Panc1 (cell line): ENCODE measurements around the gene GLB1L3. TPM values are rescaled to one million over a fixed set of nuclear protein-coding genes. Genes with fewer than 3 reads are reported as not detected.

Experiments used
- ATAC-seq: fragments of 200-7000 bp; cut with Tn5 transposase; 2 replicates; pipeline ENCODE4 v1.9.1; 2020; ENCODE audit warnings: mild to moderate bottlenecking, moderate library complexity
- BruUV-seq: library from RNA; stranded (reverse); fragments of 400-500 nt; replicated peaks from 2 replicates; lab custom pipeline; 2021; lab: Mats Ljungman, UMichigan
- CTCF ChIA-PET: fragments of 300-600 bp; sonication (Branson Sonifier 250); formaldehyde crosslinking; loops from one replicate; lab custom pipeline; 2022; ENCODE audit warnings: antibody characterized with exemption; lab: Charles Lee
- POLR2A ChIA-PET: fragments of 300-600 bp; sonication (Branson Sonifier 250); formaldehyde crosslinking; loops from one replicate; lab custom pipeline; 2022; ENCODE audit warnings: antibody characterized with exemption; lab: Charles Lee
- DNase-seq: peaks from one replicate; pipeline ENCODE4 v3.0.0-alpha.2; 2010; ENCODE audit warnings: low read depth, low spot score
- H3K27ac ChIP-seq: 2 replicates; pipeline ENCODE4 v1.5.1; 2011; ENCODE audit warnings: mild to moderate bottlenecking, low read length, inconsistent platforms
- H3K27me3 ChIP-seq: fragments of 200-500 bp; sonication (Bioruptor generic); 2 replicates; pipeline ENCODE4 v1.6.0; 2014; ENCODE audit warnings: low read length, inconsistent platforms; ENCODE audit not compliant: control insufficient read depth, insufficient read depth
- H3K36me3 ChIP-seq: fragments of 200-500 bp; sonication (Bioruptor generic); 2 replicates; pipeline ENCODE4 v1.5.1; 2014; ENCODE audit warnings: inconsistent platforms, mild to moderate bottlenecking, low read length, moderate library complexity; ENCODE audit not compliant: control insufficient read depth, insufficient read depth
- H3K4me1 ChIP-seq: 2 replicates; pipeline ENCODE4 v1.5.1; 2011; ENCODE audit warnings: inconsistent platforms, mild to moderate bottlenecking, low read length, moderate library complexity; ENCODE audit not compliant: control insufficient read depth, insufficient read depth
- H3K4me3 ChIP-seq, 2 experiments: 2 replicates each; pipeline ENCODE4 v1.5.1; 2011 to 2012; ENCODE audit warnings: low read depth in 2 of 2, low read length in 2 of 2, mild to moderate bottlenecking in 2 of 2, inconsistent platforms in 1 of 2, moderate library complexity in 1 of 2
- H3K9me3 ChIP-seq: fragments of 200-500 bp; sonication (Bioruptor generic); 2 replicates; pipeline ENCODE4 v1.5.1; 2014; ENCODE audit warnings: low read depth, mild to moderate bottlenecking, inconsistent platforms, low read length, moderate library complexity; ENCODE audit not compliant: control insufficient read depth, insufficient read depth
- POLR2AphosphoS5 ChIP-seq: IDR thresholded peaks from 2 replicates; pipeline ENCODE4 v1.6.1; 2012; ENCODE audit warnings: mild to moderate bottlenecking, low read depth, low read length, moderate library complexity
- SIN3A ChIP-seq: IDR thresholded peaks from 2 replicates; pipeline ENCODE4 v1.6.1; 2012; ENCODE audit warnings: low read depth, mild to moderate bottlenecking, low read length, moderate library complexity, borderline replicate concordance; ENCODE audit not compliant: insufficient read depth
- TCF7L2 ChIP-seq: IDR thresholded peaks from 2 replicates; pipeline ENCODE4 v1.6.1; 2011; ENCODE audit warnings: mild to moderate bottlenecking, low read depth, low read length, inconsistent platforms
- in situ Hi-C: cut with HindIII; loops from 2 replicates; pipeline ENCODE4 v1.10.0; 2016; ENCODE audit warnings: low sequenced_read_pairs, low pct_unique_long_range_greater_than_20kb
- intact Hi-C: fragments of 100-400 bp; cut with micrococcal nuclease; formaldehyde crosslinking; loops from one replicate; pipeline ENCODE4 v1.10.0; 2022; ENCODE audit not compliant: unreplicated experiment
- total RNA-seq: library from RNA; stranded (reverse); gene quantifications from one replicate; pipeline ENCODE4 v1.2.1, GENCODE V29; 2021; ENCODE audit not compliant: unreplicated experiment
- TF ChIP-seq, protein P1 (sequence below), 2 experiments: IDR thresholded peaks; 2 replicates each; pipeline ENCODE4 v1.6.1; 2011 to 2012; ENCODE audit warnings: low read depth in 2 of 2, control low read depth in 1 of 2, low read length in 1 of 2, mild to moderate bottlenecking in 1 of 2, moderate library complexity in 1 of 2; ENCODE audit not compliant: insufficient read depth in 1 of 2
- TF ChIP-seq, protein P2 (sequence below): fragments of 450-650 bp; IDR thresholded peaks from 2 replicates; pipeline ENCODE4 v1.5.1; 2017; ENCODE audit warnings: mild to moderate bottlenecking

The GLB1L3 gene
- total RNA-seq, 1 experiment from 2014 or later, result not detected

DNA sequence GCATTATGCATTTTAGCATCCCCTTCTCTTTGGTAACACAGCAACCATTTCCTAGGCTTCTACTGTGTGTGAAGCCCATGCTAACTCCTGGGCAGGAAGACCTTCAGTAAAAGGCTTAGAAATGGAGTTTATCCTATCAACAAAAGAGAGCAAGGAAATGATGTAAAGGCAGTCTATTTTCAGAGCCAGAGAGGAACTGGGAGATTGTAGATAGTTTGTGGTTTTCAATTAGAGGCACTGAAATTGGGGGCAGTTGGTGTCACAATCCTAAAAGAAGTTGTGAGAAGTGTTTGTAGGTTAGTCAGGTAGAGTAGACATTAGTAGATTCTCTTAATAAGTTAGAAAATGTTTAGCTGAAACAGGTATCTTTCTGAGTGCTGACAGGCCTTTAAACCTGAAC is 15.7 kb upstream of the GLB1L3 start:
- ChIA-PET CTCF (no interaction called here), POLR2A (no interaction called here)
- ATAC-seq (no peak), DNase-seq (no peak)
- no peaks in the 10 kb centered on the region for H3K9me3 ChIP-seq
- H3K4me1 ChIP-seq, result no peaks in the 10 kb centered on the region
- TF ChIP-seq SIN3A (no peak), POLR2AphosphoS5 (no peak), TCF7L2 (no peak)
- TF ChIP-seq, protein P1, sequence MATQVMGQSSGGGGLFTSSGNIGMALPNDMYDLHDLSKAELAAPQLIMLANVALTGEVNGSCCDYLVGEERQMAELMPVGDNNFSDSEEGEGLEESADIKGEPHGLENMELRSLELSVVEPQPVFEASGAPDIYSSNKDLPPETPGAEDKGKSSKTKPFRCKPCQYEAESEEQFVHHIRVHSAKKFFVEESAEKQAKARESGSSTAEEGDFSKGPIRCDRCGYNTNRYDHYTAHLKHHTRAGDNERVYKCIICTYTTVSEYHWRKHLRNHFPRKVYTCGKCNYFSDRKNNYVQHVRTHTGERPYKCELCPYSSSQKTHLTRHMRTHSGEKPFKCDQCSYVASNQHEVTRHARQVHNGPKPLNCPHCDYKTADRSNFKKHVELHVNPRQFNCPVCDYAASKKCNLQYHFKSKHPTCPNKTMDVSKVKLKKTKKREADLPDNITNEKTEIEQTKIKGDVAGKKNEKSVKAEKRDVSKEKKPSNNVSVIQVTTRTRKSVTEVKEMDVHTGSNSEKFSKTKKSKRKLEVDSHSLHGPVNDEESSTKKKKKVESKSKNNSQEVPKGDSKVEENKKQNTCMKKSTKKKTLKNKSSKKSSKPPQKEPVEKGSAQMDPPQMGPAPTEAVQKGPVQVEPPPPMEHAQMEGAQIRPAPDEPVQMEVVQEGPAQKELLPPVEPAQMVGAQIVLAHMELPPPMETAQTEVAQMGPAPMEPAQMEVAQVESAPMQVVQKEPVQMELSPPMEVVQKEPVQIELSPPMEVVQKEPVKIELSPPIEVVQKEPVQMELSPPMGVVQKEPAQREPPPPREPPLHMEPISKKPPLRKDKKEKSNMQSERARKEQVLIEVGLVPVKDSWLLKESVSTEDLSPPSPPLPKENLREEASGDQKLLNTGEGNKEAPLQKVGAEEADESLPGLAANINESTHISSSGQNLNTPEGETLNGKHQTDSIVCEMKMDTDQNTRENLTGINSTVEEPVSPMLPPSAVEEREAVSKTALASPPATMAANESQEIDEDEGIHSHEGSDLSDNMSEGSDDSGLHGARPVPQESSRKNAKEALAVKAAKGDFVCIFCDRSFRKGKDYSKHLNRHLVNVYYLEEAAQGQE (IDR thresholded peaks at IDR 0.05; ENCODE audit: insufficient read depth in 1 of 2, low read depth in 2 of 2, low read length in 1 of 2), result no peak
- TF ChIP-seq, protein P2, sequence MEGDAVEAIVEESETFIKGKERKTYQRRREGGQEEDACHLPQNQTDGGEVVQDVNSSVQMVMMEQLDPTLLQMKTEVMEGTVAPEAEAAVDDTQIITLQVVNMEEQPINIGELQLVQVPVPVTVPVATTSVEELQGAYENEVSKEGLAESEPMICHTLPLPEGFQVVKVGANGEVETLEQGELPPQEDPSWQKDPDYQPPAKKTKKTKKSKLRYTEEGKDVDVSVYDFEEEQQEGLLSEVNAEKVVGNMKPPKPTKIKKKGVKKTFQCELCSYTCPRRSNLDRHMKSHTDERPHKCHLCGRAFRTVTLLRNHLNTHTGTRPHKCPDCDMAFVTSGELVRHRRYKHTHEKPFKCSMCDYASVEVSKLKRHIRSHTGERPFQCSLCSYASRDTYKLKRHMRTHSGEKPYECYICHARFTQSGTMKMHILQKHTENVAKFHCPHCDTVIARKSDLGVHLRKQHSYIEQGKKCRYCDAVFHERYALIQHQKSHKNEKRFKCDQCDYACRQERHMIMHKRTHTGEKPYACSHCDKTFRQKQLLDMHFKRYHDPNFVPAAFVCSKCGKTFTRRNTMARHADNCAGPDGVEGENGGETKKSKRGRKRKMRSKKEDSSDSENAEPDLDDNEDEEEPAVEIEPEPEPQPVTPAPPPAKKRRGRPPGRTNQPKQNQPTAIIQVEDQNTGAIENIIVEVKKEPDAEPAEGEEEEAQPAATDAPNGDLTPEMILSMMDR, result no peak
- H3K27me3 ChIP-seq, result no peaks in the 10 kb centered on the region
- no TSS peak for BruUV-seq
- no peak overlapping the region for H3K4me3 ChIP-seq
- intact Hi-C loops, result no loop called here
- H3K36me3 ChIP-seq, result peaks cover 3% of the 10 kb centered on the region; the same call in 1 of the 2 replicates
- no peak overlapping the region for H3K27ac ChIP-seq
- in situ Hi-C loops, result no loop called here

DNA sequence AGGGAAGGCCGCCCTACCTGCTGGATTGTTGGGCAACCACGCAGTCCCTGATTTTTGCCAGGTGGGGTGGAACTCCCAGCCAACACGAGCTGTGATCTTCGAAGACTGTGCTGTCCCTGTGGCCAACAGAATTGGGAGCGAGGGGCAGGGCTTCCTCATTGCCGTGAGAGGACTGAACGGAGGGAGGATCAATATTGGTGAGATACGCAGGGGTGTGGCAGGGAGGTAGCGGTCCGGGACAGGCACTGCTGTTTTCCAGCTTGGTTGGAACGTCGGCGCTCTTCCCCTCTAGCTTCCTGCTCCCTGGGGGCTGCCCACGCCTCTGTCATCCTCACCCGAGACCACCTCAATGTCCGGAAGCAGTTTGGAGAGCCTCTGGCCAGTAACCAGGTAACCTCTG is 15.2 kb upstream of the GLB1L3 start:
- intact Hi-C loops, result no loop called here
- H3K4me1 ChIP-seq, result no peaks in the 10 kb centered on the region
- H3K9me3 ChIP-seq, result no peaks in the 10 kb centered on the region
- H3K36me3 ChIP-seq, result peaks cover 3% of the 10 kb centered on the region; the same call in 1 of the 2 replicates
- ChIA-PET POLR2A (no interaction called here), CTCF (interaction anchor here (1.4 kb wide), 1 partner anchor 13 kb away, joined by 6 read pairs; no protein-coding TSS in a partner anchor)
- DNase-seq, result no peak
- BruUV-seq, result no TSS peak
- H3K27ac ChIP-seq, result no peak overlapping the region
- no peak for ATAC-seq
- TF ChIP-seq SIN3A (no peak), POLR2AphosphoS5 (no peak), TCF7L2 (no peak)
- TF ChIP-seq, protein P2, result no peak
- TF ChIP-seq, protein P1 (IDR thresholded peaks at IDR 0.05; ENCODE audit: insufficient read depth in 1 of 2, low read depth in 2 of 2, low read length in 1 of 2), result no peak
- H3K4me3 ChIP-seq, result no peak overlapping the region
- H3K27me3 ChIP-seq, result no peaks in the 10 kb centered on the region
- in situ Hi-C loops, result no loop called here
